Lung (tissue), 12 donors: ENCODE data around the gene ARHGAP18. TPM values are rescaled to one million over a fixed set of nuclear protein-coding genes. Genes with fewer than 3 reads are reported as not detected.

Source experiments
- ATAC-seq: fragments of 200-7000 bp; cut with Tn5 transposase; one replicate; pipeline ENCODE4 v1.9.1; 2020; ENCODE audit warnings: moderate number of reproducible peaks; ENCODE audit not compliant: insufficient read depth, low FRiP score
- DNase-seq, 3 donors: peaks; one replicate each; pipeline ENCODE4 v3.0.0-alpha.2; 2013 to 2017
- H3K27ac ChIP-seq, 2 donors: one replicate each; pipeline ENCODE4 v1.5.1; 2013; ENCODE audit warnings: mild to moderate bottlenecking in 2 of 2, moderate library complexity in 2 of 2, control low read depth in 1 of 2, inconsistent platforms in 1 of 2, low read depth in 1 of 2, low read length in 1 of 2
- H3K27me3 ChIP-seq, 3 donors: one replicate each; pipeline ENCODE4 v1.5.1; 2013; ENCODE audit warnings: low read length in 2 of 3; ENCODE audit not compliant: control insufficient read depth in 3 of 3, insufficient read depth in 3 of 3
- H3K36me3 ChIP-seq, 4 donors: one replicate each; pipeline ENCODE4 v1.5.1; 2013; ENCODE audit warnings: low read length in 4 of 4, mild to moderate bottlenecking in 1 of 4, moderate library complexity in 1 of 4; ENCODE audit not compliant: control insufficient read depth in 4 of 4, insufficient read depth in 4 of 4
- H3K4me1 ChIP-seq, 5 donors: one replicate each; pipeline ENCODE4 v1.5.1; 2013; ENCODE audit warnings: low read length in 5 of 5, mild to moderate bottlenecking in 2 of 5, moderate library complexity in 1 of 5; ENCODE audit not compliant: control insufficient read depth in 5 of 5, insufficient read depth in 5 of 5
- H3K4me3 ChIP-seq: one replicate; pipeline ENCODE4 v1.5.1; 2013; ENCODE audit warnings: mild to moderate bottlenecking, control low read depth, moderate library complexity
- H3K9ac ChIP-seq, 2 donors: one replicate each; pipeline ENCODE4 v1.5.1; 2013; ENCODE audit warnings: low read length in 2 of 2, control low read depth in 1 of 2; ENCODE audit not compliant: insufficient read depth in 1 of 2
- H3K9me3 ChIP-seq, 4 donors: one replicate each; pipeline ENCODE4 v1.5.1; 2013; ENCODE audit warnings: low read length in 3 of 4, mild to moderate bottlenecking in 1 of 4, moderate library complexity in 1 of 4; ENCODE audit not compliant: control insufficient read depth in 4 of 4, insufficient read depth in 3 of 4
- CTCF ChIP-seq: IDR thresholded peaks from 2 replicates; pipeline ENCODE4 v1.5.1; 2012; ENCODE audit warnings: mild to moderate bottlenecking; ENCODE audit errors: control extremely low read depth, extremely low read depth
- WGBS, 2 donors: extraction: QIAGEN DNeasy Blood & Tissue Kit; methylation state at CpG; one replicate each; pipeline ENCODE4 v1.1.7; 2013; 5-methylcytosine and 5-hydroxymethylcytosine counted together
- polyA plus RNA-seq, 2 donors: library from polyadenylated mRNA; stranded (reverse); fragments of 200-250 nt; gene quantifications; one replicate each; pipeline ENCODE4 v1.2.1, GENCODE V29; 2013
- total RNA-seq, 2 donors: library from RNA; depleted of rRNA in 1 of 2; stranded (reverse); fragments of >200 nt in 1 of 2; gene quantifications; one replicate each; pipeline ENCODE4 v1.2.1, GENCODE V29; 2014 to 2021
- donor health status: control.
- donor health status: control.
- donor health status: Bipolar disorder and iron deficiency.
- donor health status: healthy.
- donor health status: DM: yes; HTN: yes; CAD: no.

ARHGAP18 gene
- total and polyA plus RNA-seq, 4 donors: 16.4 to 70.7 (median 33.0) TPM

- Histone ChIP-seq H3K27ac (no peak overlapping the region), H3K36me3 (no peaks in the 10 kb centered on the region), H3K9ac (peak overlapping the region in 1 of 2 donors; percentile 35), H3K9me3 (no peaks in the 10 kb centered on the region), H3K4me1 (peaks cover 0 to 20% (median 4%) of the 10 kb centered on the region in 5 donors), H3K4me3 (no peak overlapping the region), H3K27me3 (no peaks in the 10 kb centered on the region)
- DNase-seq (no peak), ATAC-seq (no peak)
- WGBS, 2 donors: 30 to 46% methylated on average over 14 of the region's 14 CpGs
- TF ChIP-seq CTCF: no peak
These were observed 683 bp upstream of the ARHGAP18 start for GRCh38 chr6:129710450-129711270.

GRCh38 chr6:129709196-129709768 lies 695 bp downstream of the ARHGAP18 start:
- TF ChIP-seq CTCF: no peak
- no peaks in the 10 kb centered on the region for H3K27me3 ChIP-seq
- H3K4me3 ChIP-seq: peak overlapping the region; percentile 91
- WGBS, 2 donors: 28 to 51% methylated on average over 2 of the region's 2 CpGs
- peak overlapping the region; percentile 14 to 17 for H3K9ac ChIP-seq
- peak; percentile 37 for ATAC-seq
- H3K36me3 ChIP-seq: no peaks in the 10 kb centered on the region
- H3K9me3 ChIP-seq: no peaks in the 10 kb centered on the region
- DNase-seq: peak; percentile 80 to 95 (median 93)
- peak overlapping the region; percentile 71 to 98 for H3K27ac ChIP-seq
- peaks cover 0 to 20% (median 4%) of the 10 kb centered on the region in 5 donors for H3K4me1 ChIP-seq

GRCh38 chr6:129708496-129709195 lies 1.3 kb downstream of the ARHGAP18 start:
- Histone ChIP-seq H3K9me3 (no peaks in the 10 kb centered on the region), H3K36me3 (no peaks in the 10 kb centered on the region), H3K27me3 (no peaks in the 10 kb centered on the region), H3K4me3 (peak overlapping the region; percentile 55), H3K27ac (peak overlapping the region in 1 of 2 donors; percentile 72), H3K9ac (peak overlapping the region in 1 of 2 donors; percentile 14), H3K4me1 (peaks cover 0 to 20% (median 4%) of the 10 kb centered on the region in 5 donors)
- DNase-seq (no peak), ATAC-seq (no peak)
- TF ChIP-seq CTCF: no peak
- 49 to 68% methylated on average over 4 of the region's 4 CpGs for WGBS, 2 donors
